ENCODE measurements around the gene PRDX5. TPM values are rescaled to one million over a fixed set of nuclear protein-coding genes. Genes with fewer than 3 reads are reported as not detected.

Gene PRDX5
- total and polyA plus RNA-seq, 9 of the 15 experiments (the other 6 are each of a cell fraction or from before 2014, with no cell fraction given) = 40.8 to 327 (median 204) TPM

GRCh38 chr11:64275031-64275800 lies 42.7 kb upstream of the PRDX5 start:
- Histone ChIP-seq H2AFZ (ENCODE audit: low read depth, low read length) (no peak overlapping the region), H3K4me3 (no peak overlapping the region), H3K79me2 (ENCODE audit: control insufficient read depth, insufficient read depth, low read length) (peaks cover 35% of the 10 kb centered on the region), H3K4me1 (replicated peaks in 1 of 2; ENCODE audit: control insufficient read depth in 2 of 2, insufficient read depth in 2 of 2, low read length in 2 of 2) (peaks cover 17 to 43% of the 10 kb centered on the region in 2 experiments), H3K36me3 (ENCODE audit: control insufficient read depth, insufficient read depth, low read length) (peaks cover 31% of the 10 kb centered on the region; the same call in 2 of the 3 replicates), H3K9ac (ENCODE audit: insufficient read depth in 1 of 2, low read depth in 2 of 2, low read length in 2 of 2) (peak overlapping the region in 1 of 2 experiments; percentile 81; a peak in 2 of 4 replicates), H3K27me3 (ENCODE audit: control insufficient read depth in 2 of 2, insufficient read depth in 2 of 2, low read length in 2 of 2) (no peaks in the 10 kb centered on the region), H3K9me3 (replicated peaks; ENCODE audit: control insufficient read depth, insufficient read depth, low read depth, low read length) (no peaks in the 10 kb centered on the region), H3K4me2 (ENCODE audit: insufficient read depth, low read length) (no peak overlapping the region), H4K20me1 (replicated peaks; ENCODE audit: control insufficient read depth, insufficient read depth, low read length) (no peaks in the 10 kb centered on the region), H3K27ac (ENCODE audit: extremely low read depth, low read depth, low read length) (no peak overlapping the region; the same call in 2 of the 3 replicates), H3K9me1 (ENCODE audit: control insufficient read depth, insufficient read depth, low read length) (no peaks in the 10 kb centered on the region)
- ATAC-seq (no peak), FAIRE-seq (no peak), DNase-seq (ENCODE audit: extremely low read depth in 1 of 4, low spot score in 3 of 4) (no peak)
- 96% methylated on average over 14 of the region's 15 CpGs for WGBS (ENCODE audit: insufficient coverage, low coverage, missing lambda C conversion rate)
- intact Hi-C loops (cut with micrococcal nuclease) = no loop called here
- CTCF ChIA-PET (ENCODE audit: low intra/inter-chr PET ratio) = no interaction called here
- BruUV-seq (replicated peaks) = no TSS peak
- POLR2A ChIA-PET = no interaction called here
- in situ Hi-C loops (cut with MboI) = no loop called here
- peak; percentile 53; the same call in 1 of the 2 replicates for TF ChIP-seq RFX1 (IDR thresholded peaks at IDR 0.05)
- no peak for TF ChIP-seq STAT5B (CRISPR knock-in tag; IDR thresholded peaks at IDR 0.05)
- TF ChIP-seq PATZ1 (CRISPR knock-in tag; IDR thresholded peaks at IDR 0.05; ENCODE audit: borderline replicate concordance) = no peak
